Endothelial cell of umbilical vein (primary cell): ENCODE measurements around the gene MCM3. TPM values are rescaled to one million over a fixed set of nuclear protein-coding genes. Genes with fewer than 3 reads are reported as not detected.

Experiments
- BruUV-seq: library from RNA; stranded (reverse); fragments of 400-500 nt; replicated peaks from 2 replicates; lab custom pipeline; 2021; lab: Mats Ljungman, UMichigan
- CTCF ChIA-PET: fragments of 300-600, 350-600 bp; sonication (Branson Sonifier 250); formaldehyde crosslinking; loops from one replicate; lab custom pipeline; 2021; ENCODE audit warnings: antibody characterized with exemption, inconsistent platforms; lab: Charles Lee
- POLR2A ChIA-PET: fragments of 300-600, 350-600 bp; sonication (Branson Sonifier 250); formaldehyde crosslinking; loops from one replicate; lab custom pipeline; 2021; ENCODE audit warnings: antibody characterized with exemption, inconsistent platforms; lab: Charles Lee
- DNase-seq: peaks from one replicate; pipeline ENCODE4 v3.0.0-alpha.2; 2011; ENCODE audit warnings: low read depth, low spot score
- FAIRE-seq: peaks from 2 replicates; lab custom pipeline; 2011; peaks lifted over from hg19 to GRCh38; lab: Jason Lieb, UNC
- H2AFZ ChIP-seq: 2 replicates; pipeline ENCODE4 v1.6.0; 2012; ENCODE audit warnings: low read depth, low read length, control low read depth, inconsistent platforms
- H3K27ac ChIP-seq: 2 replicates; pipeline ENCODE4 v1.5.1; 2011; ENCODE audit warnings: low read depth, mild to moderate bottlenecking, control low read depth, low read length, moderate library complexity; ENCODE audit not compliant: insufficient read depth
- H3K27me3 ChIP-seq, 2 experiments: 2 replicates each; pipeline versions ENCODE4 v1.6.0 to v1.6.1; 2011; ENCODE audit warnings: low read length in 2 of 2, mixed read lengths in 1 of 2; ENCODE audit not compliant: control insufficient read depth in 2 of 2, insufficient read depth in 2 of 2
- H3K36me3 ChIP-seq, 2 experiments: 2 replicates in 1 of 2; 3 replicates in 1 of 2; pipeline ENCODE4 v1.5.1; 2011; ENCODE audit warnings: low read length in 2 of 2, mild to moderate bottlenecking in 1 of 2, moderate library complexity in 1 of 2; ENCODE audit not compliant: control insufficient read depth in 2 of 2, insufficient read depth in 2 of 2; ENCODE audit errors: extremely low read depth in 1 of 2
- H3K4me1 ChIP-seq: 3 replicates; pipeline ENCODE4 v1.5.1; 2011; ENCODE audit warnings: mild to moderate bottlenecking, low read length; ENCODE audit not compliant: control insufficient read depth, insufficient read depth; ENCODE audit errors: extremely low read depth
- H3K4me2 ChIP-seq: 2 replicates; pipeline ENCODE4 v1.6.1; 2011; ENCODE audit warnings: low read length, control low read depth, mixed read lengths; ENCODE audit not compliant: insufficient read depth
- H3K4me3 ChIP-seq, 3 experiments: fragments of 200-600 bp in 1 of 3; sonication (generic), shearing (Covaris generic) in 1 of 3; replicated peaks in 1 of 3; 2 replicates each; pipeline ENCODE4 v1.5.1; 2011 to 2016; ENCODE audit warnings: control low read depth in 3 of 3, low read length in 3 of 3, mild to moderate bottlenecking in 2 of 3, inconsistent platforms in 1 of 3, low read depth in 1 of 3, moderate library complexity in 1 of 3; ENCODE audit not compliant: insufficient read depth in 1 of 3
- H3K79me2 ChIP-seq: 2 replicates; pipeline ENCODE4 v1.6.0; 2012; ENCODE audit warnings: low read length, inconsistent platforms; ENCODE audit not compliant: control insufficient read depth, insufficient read depth
- H3K9ac ChIP-seq: replicated peaks from 2 replicates; pipeline ENCODE3; 2011; ENCODE audit warnings: low read length, control low read depth; ENCODE audit not compliant: insufficient read depth; ENCODE audit errors: extremely low read depth
- H3K9me1 ChIP-seq: replicated peaks from 3 replicates; pipeline ENCODE4 v1.6.0; 2011; ENCODE audit warnings: mild to moderate bottlenecking, low read length; ENCODE audit not compliant: control insufficient read depth, insufficient read depth; ENCODE audit errors: extremely low read depth
- H3K9me3 ChIP-seq: replicated peaks from 2 replicates; pipeline ENCODE4 v1.5.1; 2012; ENCODE audit warnings: low read length, inconsistent platforms; ENCODE audit not compliant: control insufficient read depth, insufficient read depth
- H4K20me1 ChIP-seq: replicated peaks from 2 replicates; pipeline ENCODE3; 2011; ENCODE audit warnings: mild to moderate bottlenecking, low read length; ENCODE audit not compliant: control insufficient read depth, insufficient read depth; ENCODE audit errors: extremely low read depth
- EZH2 ChIP-seq: IDR thresholded peaks from 2 replicates; pipeline ENCODE4 v1.6.1; 2012; ENCODE audit warnings: borderline replicate concordance, low read depth, mild to moderate bottlenecking, moderate library complexity, low read length, inconsistent platforms; ENCODE audit not compliant: severe bottlenecking
- FOS ChIP-seq: IDR thresholded peaks from 2 replicates; pipeline ENCODE4 v1.6.1; 2011; ENCODE audit warnings: mild to moderate bottlenecking, low read length, moderate library complexity, borderline replicate concordance; ENCODE audit not compliant: insufficient read depth
- GATA2 ChIP-seq: IDR thresholded peaks from 2 replicates; pipeline ENCODE4 v1.7.0; 2011; ENCODE audit warnings: low read depth, mild to moderate bottlenecking, moderate library complexity, mixed read lengths, low read length; ENCODE audit not compliant: insufficient read length, insufficient read depth
- JUN ChIP-seq: IDR thresholded peaks from 2 replicates; pipeline ENCODE4 v1.6.1; 2011; ENCODE audit warnings: borderline replicate concordance, low read depth; ENCODE audit not compliant: insufficient read length, insufficient read depth
- MYC ChIP-seq: IDR thresholded peaks from one replicate; pipeline ENCODE4 v1.6.1; 2011; ENCODE audit warnings: mild to moderate bottlenecking, low read depth, low read length
- POLR2A ChIP-seq: IDR thresholded peaks from 2 replicates; pipeline ENCODE4 v1.6.1; 2012; ENCODE audit warnings: low read depth, mild to moderate bottlenecking, control low read depth, low read length
- POLR2AphosphoS5 ChIP-seq: IDR thresholded peaks from 2 replicates; pipeline ENCODE4 v1.6.1; 2012; ENCODE audit warnings: low read depth, mild to moderate bottlenecking, control low read depth, low read length, moderate library complexity; ENCODE audit not compliant: insufficient read depth
- dilution Hi-C: fragments of 300-500 bp; cut with MboI; formaldehyde crosslinking; loops from one replicate; pipeline ENCODE4 v1.15.0; 2019; ENCODE audit warnings: low sequenced_read_pairs; ENCODE audit not compliant: extremely low pct_ligation_motif_present
- intact Hi-C: fragments of 100-400 bp; cut with micrococcal nuclease; formaldehyde crosslinking; loops from one replicate; pipeline ENCODE4 v1.10.0; 2022
- polyA plus RNA-seq, 4 experiments: library from polyadenylated mRNA; depleted of rRNA in 3 of 4; stranded (reverse) in 3 of 4; unstranded in 1 of 4; fragments of >200 nt; gene quantifications; 2 replicates each; pipeline versions ENCODE4 v1.2.1 to v1.2.3, GENCODE V29; 2011 to 2012; ENCODE audit warnings: missing spikeins in 1 of 4
- total RNA-seq: library from RNA; stranded (reverse); gene quantifications from 2 replicates; pipeline ENCODE4 v1.2.3, GENCODE V29; 2021
- TF ChIP-seq, protein P1 (sequence below), 2 donors: IDR thresholded peaks; 1 replicate in 1 of 2; 2 replicates in 1 of 2; pipeline ENCODE4 v1.5.1; 2011; ENCODE audit warnings: low read length in 2 of 2, mild to moderate bottlenecking in 2 of 2, moderate library complexity in 2 of 2, control low read depth in 1 of 2, inconsistent platforms in 1 of 2, low read depth in 1 of 2; ENCODE audit not compliant: insufficient read depth in 1 of 2; ENCODE audit errors: extremely low read depth in 1 of 2
- TF ChIP-seq, protein P2 (sequence below): IDR thresholded peaks from 2 replicates; pipeline ENCODE4 v1.6.1; 2011; ENCODE audit not compliant: insufficient read depth, insufficient read length

MCM3 gene
- total and polyA plus RNA-seq, 2 donors (not counting 3 experiments of a cell fraction or from before 2014, with no cell fraction given) = 57.2 to 81.6 TPM

DNA sequence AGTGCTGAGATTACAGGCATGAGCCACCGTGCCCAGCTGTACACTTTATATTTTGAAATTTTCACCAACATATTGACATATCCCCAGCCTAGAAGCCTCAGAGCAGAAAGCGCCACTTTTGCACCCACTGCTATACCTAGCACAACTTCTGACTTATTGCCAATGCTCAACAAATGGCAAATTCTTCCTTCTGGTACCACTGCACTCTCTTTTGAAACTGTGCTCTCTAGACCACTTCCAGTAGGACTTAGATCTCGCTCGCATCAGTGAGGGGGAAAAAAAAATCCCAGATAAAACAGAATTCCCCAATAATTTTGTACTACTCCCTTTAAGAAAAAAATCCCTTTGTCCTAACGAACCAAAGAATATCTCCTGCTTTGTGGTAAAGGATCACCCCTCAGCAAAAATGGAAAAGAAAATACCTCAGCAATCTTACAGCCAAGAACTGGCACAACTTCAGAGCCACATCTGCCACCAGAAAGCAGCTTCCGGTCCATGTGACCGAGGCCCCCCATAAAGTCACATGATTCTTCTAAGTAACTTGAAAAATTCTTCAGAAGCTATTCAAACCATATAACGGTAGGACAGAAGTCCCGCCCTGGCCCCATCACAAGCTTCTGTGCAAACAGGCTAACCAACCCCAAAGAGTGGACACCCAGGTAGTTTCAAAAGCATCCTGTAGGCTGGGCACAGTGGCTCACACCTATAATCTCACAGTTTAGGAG, 21.8 kb downstream of the MCM3 start:
- dilution Hi-C loops (loop anchor here (10.0 kb wide), 1 partner anchor 402 kb away; no protein-coding TSS in a partner anchor), intact Hi-C loops (loop anchor here (1.0 kb wide), 2 partner anchors 99 to 199 kb away; no protein-coding TSS in a partner anchor)
- POLR2A ChIA-PET = no interaction called here
- Histone ChIP-seq H3K4me3 (no peak overlapping the region), H3K79me2 (no peaks in the 10 kb centered on the region), H3K36me3 (peaks cover 11 to 20% of the 10 kb centered on the region in 2 experiments), H3K9me3 (no peaks in the 10 kb centered on the region), H3K27ac (no peak overlapping the region), H3K4me2 (no peak overlapping the region), H3K27me3 (no peaks in the 10 kb centered on the region), H3K9me1 (no peaks in the 10 kb centered on the region), H3K9ac (no peak overlapping the region), H4K20me1 (no peaks in the 10 kb centered on the region), H3K4me1 (peaks cover 6% of the 10 kb centered on the region), H2AFZ (no peak overlapping the region)
- TF ChIP-seq POLR2AphosphoS5 = no peak
- no peak for TF ChIP-seq FOS
- TF ChIP-seq, protein P1, sequence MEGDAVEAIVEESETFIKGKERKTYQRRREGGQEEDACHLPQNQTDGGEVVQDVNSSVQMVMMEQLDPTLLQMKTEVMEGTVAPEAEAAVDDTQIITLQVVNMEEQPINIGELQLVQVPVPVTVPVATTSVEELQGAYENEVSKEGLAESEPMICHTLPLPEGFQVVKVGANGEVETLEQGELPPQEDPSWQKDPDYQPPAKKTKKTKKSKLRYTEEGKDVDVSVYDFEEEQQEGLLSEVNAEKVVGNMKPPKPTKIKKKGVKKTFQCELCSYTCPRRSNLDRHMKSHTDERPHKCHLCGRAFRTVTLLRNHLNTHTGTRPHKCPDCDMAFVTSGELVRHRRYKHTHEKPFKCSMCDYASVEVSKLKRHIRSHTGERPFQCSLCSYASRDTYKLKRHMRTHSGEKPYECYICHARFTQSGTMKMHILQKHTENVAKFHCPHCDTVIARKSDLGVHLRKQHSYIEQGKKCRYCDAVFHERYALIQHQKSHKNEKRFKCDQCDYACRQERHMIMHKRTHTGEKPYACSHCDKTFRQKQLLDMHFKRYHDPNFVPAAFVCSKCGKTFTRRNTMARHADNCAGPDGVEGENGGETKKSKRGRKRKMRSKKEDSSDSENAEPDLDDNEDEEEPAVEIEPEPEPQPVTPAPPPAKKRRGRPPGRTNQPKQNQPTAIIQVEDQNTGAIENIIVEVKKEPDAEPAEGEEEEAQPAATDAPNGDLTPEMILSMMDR (IDR thresholded peaks at IDR 0.05; ENCODE audit: extremely low read depth in 1 of 2, insufficient read depth in 1 of 2, low read depth in 1 of 2, low read length in 2 of 2) = no peak
- TF ChIP-seq MYC = no peak
- no peak for TF ChIP-seq POLR2A
- TF ChIP-seq, protein P2, sequence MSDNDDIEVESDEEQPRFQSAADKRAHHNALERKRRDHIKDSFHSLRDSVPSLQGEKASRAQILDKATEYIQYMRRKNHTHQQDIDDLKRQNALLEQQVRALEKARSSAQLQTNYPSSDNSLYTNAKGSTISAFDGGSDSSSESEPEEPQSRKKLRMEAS = no peak
- TF ChIP-seq JUN = no peak
- TF ChIP-seq EZH2 = no peak
- TF ChIP-seq GATA2 = no peak
- FAIRE-seq (no peak), DNase-seq (no peak)
- BruUV-seq = no TSS peak
- CTCF ChIA-PET = interaction anchor here (1.1 to 4.7 kb wide), 7 partner anchors 21 to 138 kb away, joined by 4 to 47 read pairs (median 7); partner anchors contain the start of gene MCM3
